ENCODE results near the gene ZNF14. TPM values are rescaled to one million over a fixed set of nuclear protein-coding genes. Genes with fewer than 3 reads are reported as not detected.
A peak's percentile ranks its signal among the peaks of the same experiment; 100 is the strongest.

Gene ZNF14
- total and polyA plus RNA-seq, 9 of the 15 experiments (the other 6 are each of a cell fraction or from before 2014, with no cell fraction given): 1.9 to 7.0 (median 4.0) TPM

DNA sequence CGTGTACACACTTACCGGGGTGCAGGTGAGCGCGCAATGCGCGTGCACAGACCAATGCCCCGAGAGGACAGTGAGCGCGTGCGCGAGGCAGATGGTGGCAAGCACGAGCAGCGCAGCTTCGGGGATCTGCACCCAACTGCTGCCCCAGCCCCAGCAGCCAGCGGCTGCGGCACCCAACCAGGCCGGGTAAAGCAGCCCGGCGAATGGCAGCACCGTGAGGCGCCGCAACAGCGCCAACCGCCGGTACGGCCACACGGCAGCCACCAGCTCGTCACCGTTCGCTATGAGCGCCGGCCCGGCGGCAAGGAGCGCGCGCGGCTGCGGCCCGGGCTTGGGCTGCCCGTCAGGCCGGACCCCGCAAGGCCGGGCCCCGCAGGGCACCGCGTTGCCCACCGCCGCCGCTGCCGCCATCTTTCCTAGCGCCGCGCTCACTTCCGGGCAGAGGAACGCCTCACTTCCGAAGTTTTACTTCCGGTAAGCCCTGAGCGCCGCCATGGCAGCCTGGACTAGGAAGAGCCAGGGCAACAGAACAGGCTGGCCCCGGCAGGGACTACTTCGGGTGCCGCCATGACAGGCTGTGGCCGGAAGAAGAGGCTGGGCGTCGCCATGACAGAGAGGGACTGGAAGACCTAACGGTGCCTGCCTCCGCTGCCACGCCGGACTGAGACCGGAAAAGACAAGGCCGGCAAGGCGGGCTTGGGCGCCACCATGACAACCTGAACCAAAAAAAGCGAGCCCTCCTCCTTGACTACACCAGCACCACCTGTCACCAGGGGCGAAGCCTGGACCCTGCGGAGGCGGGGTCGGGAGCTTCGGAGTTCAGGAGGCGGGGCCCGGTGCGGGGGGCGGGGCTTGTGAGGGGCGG, 69.4 kb downstream of the ZNF14 start, which contains the start of gene ATP13A1 (continued):
- no peak for TF ChIP-seq ZNF785 (CRISPR knock-in tag; IDR thresholded peaks at IDR 0.05)
- no peak for TF ChIP-seq NCOA1 (IDR thresholded peaks at IDR 0.05; ENCODE audit: low read depth)
- TF ChIP-seq FOXA3 (CRISPR knock-in tag; conservative IDR thresholded peaks at IDR 0.05 in 1 of 2, IDR thresholded peaks at IDR 0.05 in 1 of 2): no peak
- no peak for TF ChIP-seq POU5F1 (IDR thresholded peaks at IDR 0.05; ENCODE audit: borderline replicate concordance, low read depth, low read length, partially characterized antibody)
- TF ChIP-seq CREBBP (IDR thresholded peaks at IDR 0.05; ENCODE audit: low read depth, low read length): no peak
- peak; percentile 33; the same call in 1 of the 2 replicates for TF ChIP-seq CTBP1 (IDR thresholded peaks at IDR 0.05; ENCODE audit: borderline replicate concordance)
- no peak for TF ChIP-seq ZNF184 (CRISPR knock-in tag; IDR thresholded peaks at IDR 0.05)
- no peak for TF ChIP-seq MCM7 (IDR thresholded peaks at IDR 0.05)
- no peak for TF ChIP-seq MAFK (IDR thresholded peaks at IDR 0.05; ENCODE audit: low read length)
- TF ChIP-seq BCOR (IDR thresholded peaks at IDR 0.05): no peak
- TF ChIP-seq, protein P1, sequence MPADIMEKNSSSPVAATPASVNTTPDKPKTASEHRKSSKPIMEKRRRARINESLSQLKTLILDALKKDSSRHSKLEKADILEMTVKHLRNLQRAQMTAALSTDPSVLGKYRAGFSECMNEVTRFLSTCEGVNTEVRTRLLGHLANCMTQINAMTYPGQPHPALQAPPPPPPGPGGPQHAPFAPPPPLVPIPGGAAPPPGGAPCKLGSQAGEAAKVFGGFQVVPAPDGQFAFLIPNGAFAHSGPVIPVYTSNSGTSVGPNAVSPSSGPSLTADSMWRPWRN (IDR thresholded peaks at IDR 0.05; ENCODE audit: low read depth): no peak
- TF ChIP-seq, protein P2, sequence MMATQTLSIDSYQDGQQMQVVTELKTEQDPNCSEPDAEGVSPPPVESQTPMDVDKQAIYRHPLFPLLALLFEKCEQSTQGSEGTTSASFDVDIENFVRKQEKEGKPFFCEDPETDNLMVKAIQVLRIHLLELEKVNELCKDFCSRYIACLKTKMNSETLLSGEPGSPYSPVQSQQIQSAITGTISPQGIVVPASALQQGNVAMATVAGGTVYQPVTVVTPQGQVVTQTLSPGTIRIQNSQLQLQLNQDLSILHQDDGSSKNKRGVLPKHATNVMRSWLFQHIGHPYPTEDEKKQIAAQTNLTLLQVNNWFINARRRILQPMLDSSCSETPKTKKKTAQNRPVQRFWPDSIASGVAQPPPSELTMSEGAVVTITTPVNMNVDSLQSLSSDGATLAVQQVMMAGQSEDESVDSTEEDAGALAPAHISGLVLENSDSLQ (IDR thresholded peaks at IDR 0.05): peak; percentile 65
- peak; percentile 81 for TF ChIP-seq ZNF384 (IDR thresholded peaks at IDR 0.05; ENCODE audit: low read depth, low read length)
- TF ChIP-seq HMGN3 (IDR thresholded peaks at IDR 0.05; ENCODE audit: borderline replicate concordance, extremely low read depth, insufficient read length, low read depth, low read length): peak; percentile 28
- TF ChIP-seq SP1 (CRISPR knock-in tag; IDR thresholded peaks at IDR 0.05): peak; percentile 76
- TF ChIP-seq ZNF41 (CRISPR knock-in tag; conservative IDR thresholded peaks at IDR 0.05): 0 out of 2 replicates have a peak, but pooled peaks have one; percentile 48
- TF ChIP-seq NR2C1 (IDR thresholded peaks at IDR 0.05): peak; percentile 94
- TF ChIP-seq NR2C1 (tag; IDR thresholded peaks at IDR 0.05): peak; percentile 98
- peak; percentile 79; the same call in 1 of the 2 replicates for TF ChIP-seq KLF1 (tag; IDR thresholded peaks at IDR 0.05)
- no peak for TF ChIP-seq ZNF324 (CRISPR knock-in tag; IDR thresholded peaks at IDR 0.05)
- TF ChIP-seq BACH1 (tag; IDR thresholded peaks at IDR 0.05): no peak; the same call in 1 of the 2 replicates
- TF ChIP-seq ZNF23 (CRISPR knock-in tag; IDR thresholded peaks at IDR 0.05): peak; percentile 42; the same call in 1 of the 2 replicates
- TF ChIP-seq FOXM1 (IDR thresholded peaks at IDR 0.05; ENCODE audit: low read depth): no peak
- TF ChIP-seq FOXM1 (CRISPR knock-in tag; IDR thresholded peaks at IDR 0.05; ENCODE audit: low read depth): 0 out of 2 replicates have a peak, but pooled peaks have one; percentile 61
- TF ChIP-seq NELFE (IDR thresholded peaks at IDR 0.05; ENCODE audit: insufficient read depth, insufficient read length): no peak
- TF ChIP-seq RAD51 (IDR thresholded peaks at IDR 0.05; ENCODE audit: borderline replicate concordance, low read depth): no peak
- no peak for TF ChIP-seq ZNF140 (CRISPR knock-in tag; IDR thresholded peaks at IDR 0.05)
- TF ChIP-seq, protein P3, sequence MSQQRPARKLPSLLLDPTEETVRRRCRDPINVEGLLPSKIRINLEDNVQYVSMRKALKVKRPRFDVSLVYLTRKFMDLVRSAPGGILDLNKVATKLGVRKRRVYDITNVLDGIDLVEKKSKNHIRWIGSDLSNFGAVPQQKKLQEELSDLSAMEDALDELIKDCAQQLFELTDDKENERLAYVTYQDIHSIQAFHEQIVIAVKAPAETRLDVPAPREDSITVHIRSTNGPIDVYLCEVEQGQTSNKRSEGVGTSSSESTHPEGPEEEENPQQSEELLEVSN (IDR thresholded peaks at IDR 0.05; ENCODE audit: borderline replicate concordance in 1 of 2, extremely low read depth in 1 of 2, insufficient read depth in 1 of 2, insufficient read length in 1 of 2, low read depth in 1 of 2, low read length in 1 of 2, poor library complexity in 1 of 2, severe bottlenecking in 1 of 2): peak; percentile 18 to 40

All from K562 (cell line).